Uterus (tissue), 2 donors: ENCODE data around the gene MYBPH.

Source experiments
- CTCF ChIP-seq, 4 experiments: fragments of 200-600 bp in 2 of 4; fragments of 450-650 bp in 2 of 4; sonication (generic) in 2 of 4; IDR thresholded peaks; one replicate each; pipeline ENCODE4 v1.5.1; 2016 to 2019; ENCODE audit warnings: antibody characterized with exemption in 4 of 4, mild to moderate bottlenecking in 2 of 4, moderate library complexity in 1 of 4
- POLR2A ChIP-seq, 2 donors: fragments of 450-650 bp; IDR thresholded peaks; one replicate each; pipeline ENCODE4 v1.6.1; 2016; ENCODE audit warnings: antibody characterized with exemption in 2 of 2, mild to moderate bottlenecking in 1 of 2, moderate library complexity in 1 of 2

- TF ChIP-seq CTCF (IDR thresholded peaks at IDR 0.05) = no peak
- TF ChIP-seq POLR2A (IDR thresholded peaks at IDR 0.05) = no peak
Observed at GRCh38 chr1:203167026-203167912, 8.4 kb downstream of the MYBPH start.
